Heart right ventricle (tissue), 16 donors: ENCODE results near the gene ARL6. TPM values are rescaled to one million over a fixed set of nuclear protein-coding genes. Genes with fewer than 3 reads are reported as not detected.
"Not testable (repeated sequence)": the region's sequence is repeated elsewhere in the genome, so short reads cannot be mapped to it uniquely, and the experiment has no call there.

ENCODE experiments used
- ATAC-seq, 8 donors: fragments of 200-7000 bp; cut with Tn5 transposase; one replicate each; pipeline ENCODE4 v1.9.1; 2020; ENCODE audit warnings: mild to moderate bottlenecking in 8 of 8, moderate library complexity in 8 of 8, moderate number of reproducible peaks in 1 of 8
- DNase-seq, 2 donors: peaks; one replicate each; pipeline ENCODE4 v3.0.0-alpha.2; 2020
- H3K27ac ChIP-seq, 10 donors: fragments of 200-600 bp; sonication (generic) in 2 of 10; one replicate each; pipeline versions ENCODE4 v1.5.0 to v1.8.0; 2020 to 2022; ENCODE audit warnings: mild to moderate bottlenecking in 3 of 10
- H3K27me3 ChIP-seq, 7 donors: fragments of 200-600 bp; one replicate each; pipeline ENCODE4 v1.8.0; 2021 to 2022; ENCODE audit warnings: mild to moderate bottlenecking in 2 of 7
- H3K36me3 ChIP-seq, 9 donors: fragments of 200-600 bp; sonication (generic) in 1 of 9; one replicate each; pipeline versions ENCODE4 v1.5.0 to v1.8.0; 2020 to 2022; ENCODE audit warnings: mild to moderate bottlenecking in 2 of 9
- H3K4me1 ChIP-seq, 9 donors: fragments of 200-600 bp; sonication (generic) in 1 of 9; one replicate each; pipeline versions ENCODE4 v1.5.0 to v1.8.0; 2020 to 2022; ENCODE audit warnings: mild to moderate bottlenecking in 4 of 9
- H3K4me3 ChIP-seq, 10 donors: fragments of 200-600 bp; sonication (generic) in 2 of 10; one replicate each; pipeline versions ENCODE4 v1.5.0 to v1.8.0; 2020 to 2022; ENCODE audit warnings: mild to moderate bottlenecking in 7 of 10, moderate library complexity in 2 of 10
- H3K9me3 ChIP-seq, 11 donors: fragments of 200-600 bp in 10 of 11; sonication (generic) in 2 of 11; one replicate each; pipeline versions ENCODE4 v1.5.0 to v1.8.0; 2013 to 2022; ENCODE audit warnings: mild to moderate bottlenecking in 2 of 11, control low read depth in 1 of 11, moderate library complexity in 1 of 11
- CTCF ChIP-seq, 9 donors: fragments of 200-600 bp; sonication (generic) in 2 of 9; IDR thresholded peaks; one replicate each; pipeline versions ENCODE4 v1.5.0 to v1.8.0; 2021 to 2022; ENCODE audit warnings: antibody characterized with exemption in 9 of 9, mild to moderate bottlenecking in 5 of 9, moderate library complexity in 1 of 9
- WGBS, 2 donors: extraction: QIAGEN DNeasy Blood & Tissue Kit; methylation state at CpG; one replicate each; pipeline ENCODE4 v1.1.7; 2013; ENCODE audit warnings: inconsistent platforms in 1 of 2; 5-methylcytosine and 5-hydroxymethylcytosine counted together
- intact Hi-C, 10 donors: fragments of 100-400 bp; cut with DNase I; formaldehyde crosslinking; loops; one replicate each; pipeline versions ENCODE4 v1.11.1 to v1.14.2; 2022
- polyA plus RNA-seq, 2 donors: library from polyadenylated mRNA; stranded (reverse); fragments of 200-250 nt; gene quantifications; one replicate each; pipeline ENCODE4 v1.2.3, GENCODE V29; 2013
- total RNA-seq, 10 donors: library from RNA; stranded (reverse); fragmentation: NEBNext Ultra II Directional in 3 of 10; extraction: Animal tissue kit (Norgen Biotek cat#: 25700) in 3 of 10; gene quantifications; one replicate each; pipeline versions ENCODE4 v1.2.1 to v1.2.4, GENCODE V29; 2021 to 2023
- donor health status: Arrhythmogenic right ventricular cardiomyopathy.
- donor health status: ischemic (EF 13 %, LVEDD 7.1; RV severe dilation, severe dysfunction).
- donor health status: healthy with polysubstance abuse.
- donor health status: DM: no; HTN: yes; CAD: no.
- donor health status: DM: no; HTN: no; CAD: no.
- donor health status: ischemic (EF 25% LVEDD 6.9; RV normal size, moderate dysfunction).
- donor health status: ischemic (EF 25% LVEDD 5.7; RV mildly dilated, moderate dysfunction).
- donor health status: healthy.
- donor health status: DM: yes; HTN: yes; CAD: no.
- donor health status: Ischemic cardiomyopathy.
- donor health status: ischemic (EF 35%, LVEDD 5.7; RV mildly dilated, moderate dysfunction).
- donor health status: nonischemic (EF 11% LVEDD 7.7; RV severe dilation, severe dysfunction).
- donor health status: DM: yes; HTN: yes; CAD: no.
- donor health status: PGD.
- donor health status: ischemic (EF 29% LVEDD 5.4; RV normal size, mild dysfunction).
- donor health status: nonischemic (EF 23%, LVEDD 6.1; RV moderate dilation, normal function).

Gene ARL6
- total and polyA plus RNA-seq, 12 donors: 2.2 to 5.7 (median 4.2) TPM

- ATAC-seq (peak in 2 of 8 donors; percentile 58 to 70), DNase-seq (no peak)
- Histone ChIP-seq H3K27me3 (no peaks in the 10 kb centered on the region), H3K4me1 (peaks cover 4 to 68% (median 40%) of the 10 kb centered on the region in 9 donors), H3K27ac (no peak overlapping the region), H3K4me3 (no peak overlapping the region), H3K9me3 (peaks cover 0 to 3% (median 0%) of the 10 kb centered on the region in 11 donors), H3K36me3 (no peaks in the 10 kb centered on the region)
- 34 to 38% methylated on average over 2 of the region's 2 CpGs for WGBS, 2 donors
- intact Hi-C loops: no loop called here
- TF ChIP-seq CTCF (IDR thresholded peaks at IDR 0.05): no peak
Measured at GRCh38 chr3:97830638-97831037, 66.1 kb downstream of the ARL6 start.

GRCh38 chr3:97831140-97831539 lies 66.6 kb downstream of the ARL6 start:
- no peaks in the 10 kb centered on the region for H3K27me3 ChIP-seq
- H3K36me3 ChIP-seq: no peaks in the 10 kb centered on the region
- peaks cover 4 to 66% (median 37%) of the 10 kb centered on the region in 9 donors for H3K4me1 ChIP-seq
- no peak overlapping the region for H3K4me3 ChIP-seq
- no peak overlapping the region for H3K27ac ChIP-seq
- ATAC-seq: no peak
- H3K9me3 ChIP-seq: peaks cover 0 to 3% (median 0%) of the 10 kb centered on the region in 11 donors
- intact Hi-C loops: no loop called here
- 88% methylated on average over 1 of the region's 1 CpG for WGBS, 2 donors
- no peak for TF ChIP-seq CTCF (IDR thresholded peaks at IDR 0.05)
- no peak for DNase-seq

GRCh38 chr3:97833184-97833583 lies 68.6 kb downstream of the ARL6 start:
- not testable (repeated sequence) for H3K27me3 ChIP-seq

GRCh38 chr3:97835761-97836160 lies 71.2 kb downstream of the ARL6 start:
- no peak overlapping the region for H3K4me3 ChIP-seq
- no peak overlapping the region for H3K27ac ChIP-seq
- WGBS, 2 donors: 94 to 95% methylated on average over 5 of the region's 5 CpGs
- peaks cover 0 to 3% (median 0%) of the 10 kb centered on the region in 11 donors for H3K9me3 ChIP-seq
- DNase-seq: no peak
- no peak for TF ChIP-seq CTCF (IDR thresholded peaks at IDR 0.05)
- peaks cover 0 to 63% (median 20%) of the 10 kb centered on the region in 9 donors for H3K4me1 ChIP-seq
- intact Hi-C loops: no loop called here
- H3K36me3 ChIP-seq: no peaks in the 10 kb centered on the region
- H3K27me3 ChIP-seq: no peaks in the 10 kb centered on the region
- no peak for ATAC-seq

More at GRCh38 chr3:97833184-97833583, 68.6 kb downstream of the ARL6 start:
- WGBS, 2 donors: 96 to 97% methylated on average over 4 of the region's 4 CpGs
- ATAC-seq, H3K9me3 ChIP-seq, H3K27ac ChIP-seq, DNase-seq, intact Hi-C loops, H3K36me3 ChIP-seq, H3K4me3 ChIP-seq: not testable (repeated sequence)
- H3K4me1 ChIP-seq: peaks cover 0 to 60% (median 19%) of the 10 kb centered on the region in 9 donors

- H3K27ac ChIP-seq: no peak overlapping the region
Measured at GRCh38 chr3:97838393-97838792, 73.8 kb downstream of the ARL6 start.

More at GRCh38 chr3:97838393-97838792, 73.8 kb downstream of the ARL6 start:
- Histone ChIP-seq H3K4me1 (peaks cover 0 to 63% (median 18%) of the 10 kb centered on the region in 9 donors), H3K4me3 (no peak overlapping the region), H3K9me3 (no peaks in the 10 kb centered on the region), H3K36me3 (peaks cover 0 to 4% (median 0%) of the 10 kb centered on the region in 9 donors), H3K27me3 (no peaks in the 10 kb centered on the region)
- no peak for TF ChIP-seq CTCF (IDR thresholded peaks at IDR 0.05)
- intact Hi-C loops: no loop called here
- WGBS, 2 donors: 53 to 54% methylated on average over 3 of the region's 3 CpGs
- DNase-seq (no peak), ATAC-seq (no peak)
